ENCODE measurements around the gene DUSP2. TPM values are rescaled to one million over a fixed set of nuclear protein-coding genes. Genes with fewer than 3 reads are reported as not detected.

DUSP2 gene
- total and polyA plus RNA-seq, 11 donors, result 0.56 to 23.1 (median 2.7) TPM

GRCh38 chr2:96113951-96114350 lies 31.3 kb downstream of the DUSP2 start:
- Histone ChIP-seq H3K4me1 (peaks cover 0 to 44% (median 20%) of the 10 kb centered on the region in 12 donors), H3K36me3 (no peaks in the 10 kb centered on the region), H3K9me3 (no peaks in the 10 kb centered on the region), H3K27ac (peak overlapping the region in 4 of 12 donors; percentile 22 to 76 (median 70)), H3K4me3 (peak overlapping the region in 7 of 12 donors; percentile 52 to 76 (median 63)), H3K27me3 (peaks cover 0 to 32% (median 9%) of the 10 kb centered on the region in 9 donors)
- 72 to 86% (median 81%) methylated on average over 17 of the region's 17 CpGs for WGBS, 4 donors
- DNase-seq (peak in 2 of 5 donors; percentile 14 to 18), ATAC-seq (no peak)
- intact Hi-C loops (cut with DNase I), result loop anchor here in 5 of 10 donors (2.0 to 10.0 kb wide), 5 partner anchors 37 to 109 kb away; no protein-coding TSS in a partner anchor
- TF ChIP-seq POLR2A (IDR thresholded peaks at IDR 0.05), result no peak
- TF ChIP-seq CTCF (IDR thresholded peaks at IDR 0.05), result no peak

- intact Hi-C loops (cut with DNase I), result loop anchor here in 5 of 10 donors (5.0 to 10.0 kb wide), 4 partner anchors 41 to 109 kb away; no protein-coding TSS in a partner anchor
- Histone ChIP-seq H3K4me1 (peaks cover 0 to 50% (median 26%) of the 10 kb centered on the region in 12 donors), H3K36me3 (no peaks in the 10 kb centered on the region), H3K27ac (peak overlapping the region in 1 of 12 donors; percentile 3), H3K4me3 (peak overlapping the region in 2 of 12 donors; percentile 4 to 59), H3K27me3 (peaks cover 0 to 32% (median 9%) of the 10 kb centered on the region in 9 donors), H3K9me3 (no peaks in the 10 kb centered on the region)
- TF ChIP-seq POLR2A (IDR thresholded peaks at IDR 0.05), result no peak
- no peak for TF ChIP-seq CTCF (IDR thresholded peaks at IDR 0.05)
- 89 to 97% (median 96%) methylated on average over 5 to 7 of the region's 7 CpGs for WGBS, 4 donors
- ATAC-seq, result no peak
- DNase-seq, result peak in 2 of 5 donors; percentile 26 to 59
Observed at GRCh38 chr2:96113367-96113677, 31.9 kb downstream of the DUSP2 start.

DNA sequence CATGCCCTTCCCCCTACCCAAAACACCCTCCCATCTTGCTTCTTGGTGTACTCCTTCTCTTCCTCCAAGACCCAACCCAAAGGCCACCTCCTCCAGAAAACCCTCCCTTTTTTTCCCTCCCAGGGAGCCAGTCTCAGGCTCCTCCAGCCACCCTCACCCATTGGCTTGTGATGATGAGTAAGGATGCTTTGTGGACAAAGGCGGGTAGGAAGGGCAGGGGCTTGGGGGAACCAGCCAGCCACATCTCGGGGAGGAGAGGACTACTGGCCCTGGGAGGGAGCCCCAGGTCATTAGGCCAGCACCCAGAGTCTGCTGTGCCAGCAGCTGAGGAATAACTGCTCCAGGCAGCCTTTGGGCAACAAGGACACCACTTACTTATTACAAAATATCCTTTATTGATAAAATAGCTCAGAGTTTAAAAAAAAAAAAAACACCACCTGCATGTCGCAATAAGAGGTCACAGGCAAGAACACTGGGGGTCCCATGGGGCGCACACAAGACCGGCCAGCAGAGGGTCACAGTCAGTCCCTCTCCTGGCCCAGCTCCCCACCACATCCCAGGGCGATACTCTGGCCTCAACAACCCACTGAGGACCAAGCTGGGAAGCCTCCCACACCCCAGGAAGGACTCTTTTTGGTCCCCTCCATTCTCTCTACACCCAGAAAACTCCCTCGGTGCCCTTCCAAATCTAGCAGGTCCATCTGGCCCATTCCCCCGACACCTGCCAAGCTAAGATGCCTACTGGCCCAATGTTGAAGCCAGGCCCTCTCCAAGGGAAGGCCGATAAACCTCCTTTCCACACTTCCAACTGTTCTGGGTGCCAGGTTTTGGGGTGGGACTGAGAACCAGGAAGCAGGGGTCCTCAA lies 32.5 kb downstream of the DUSP2 start:
- WGBS, 4 donors, result 89 to 92% (median 90%) methylated on average over 9 of the region's 9 CpGs
- peak overlapping the region in 1 of 12 donors; percentile 59 for H3K4me3 ChIP-seq
- intact Hi-C loops (cut with DNase I), result loop anchor here in 5 of 10 donors (5.0 to 10.0 kb wide), 4 partner anchors 40 to 108 kb away; no protein-coding TSS in a partner anchor

More for the DNA sequence above, 32.5 kb downstream of the DUSP2 start:
- TF ChIP-seq POLR2A (IDR thresholded peaks at IDR 0.05) (no peak), CTCF (IDR thresholded peaks at IDR 0.05) (no peak)
- H3K27me3 ChIP-seq, result peaks cover 0 to 26% (median 6%) of the 10 kb centered on the region in 9 donors
- ATAC-seq (no peak), DNase-seq (peak in 2 of 5 donors; percentile 14 to 58)
- peaks cover 0 to 56% (median 32%) of the 10 kb centered on the region in 12 donors for H3K4me1 ChIP-seq
- H3K9me3 ChIP-seq, result no peaks in the 10 kb centered on the region
- peak overlapping the region in 1 of 12 donors; percentile 3 for H3K27ac ChIP-seq
- H3K36me3 ChIP-seq, result no peaks in the 10 kb centered on the region

Data from heart left ventricle (tissue), 16 donors.